Neural cell (in vitro differentiated cells): Measurements from ENCODE around the gene ILF3.

Experiments used
- EZH2 ChIP-seq: fragments of 200-600, 300-800 bp; shearing (Covaris generic), sonication (generic); IDR thresholded peaks from 2 replicates; pipeline ENCODE4 v1.6.1; 2014; ENCODE audit warnings: antibody characterized with exemption, low read length, borderline replicate concordance, mild to moderate bottlenecking; ENCODE audit not compliant: insufficient read depth, poor library complexity, severe bottlenecking
- POLR2AphosphoS5 ChIP-seq: IDR thresholded peaks from 2 replicates; pipeline ENCODE4 v1.6.1; 2012
- TAF1 ChIP-seq: IDR thresholded peaks from 2 replicates; pipeline ENCODE4 v1.6.1; 2012; ENCODE audit warnings: low read depth
- TF ChIP-seq, protein P1 (sequence below): fragments of 450-650 bp; IDR thresholded peaks from 2 replicates; pipeline ENCODE4 v1.5.1; 2014; ENCODE audit warnings: antibody characterized with exemption, mild to moderate bottlenecking, moderate library complexity; ENCODE audit not compliant: poor library complexity, severe bottlenecking

GRCh38 chr19:10634430-10634829 is 19.7 kb upstream of the ILF3 start:
- TF ChIP-seq, protein P1, sequence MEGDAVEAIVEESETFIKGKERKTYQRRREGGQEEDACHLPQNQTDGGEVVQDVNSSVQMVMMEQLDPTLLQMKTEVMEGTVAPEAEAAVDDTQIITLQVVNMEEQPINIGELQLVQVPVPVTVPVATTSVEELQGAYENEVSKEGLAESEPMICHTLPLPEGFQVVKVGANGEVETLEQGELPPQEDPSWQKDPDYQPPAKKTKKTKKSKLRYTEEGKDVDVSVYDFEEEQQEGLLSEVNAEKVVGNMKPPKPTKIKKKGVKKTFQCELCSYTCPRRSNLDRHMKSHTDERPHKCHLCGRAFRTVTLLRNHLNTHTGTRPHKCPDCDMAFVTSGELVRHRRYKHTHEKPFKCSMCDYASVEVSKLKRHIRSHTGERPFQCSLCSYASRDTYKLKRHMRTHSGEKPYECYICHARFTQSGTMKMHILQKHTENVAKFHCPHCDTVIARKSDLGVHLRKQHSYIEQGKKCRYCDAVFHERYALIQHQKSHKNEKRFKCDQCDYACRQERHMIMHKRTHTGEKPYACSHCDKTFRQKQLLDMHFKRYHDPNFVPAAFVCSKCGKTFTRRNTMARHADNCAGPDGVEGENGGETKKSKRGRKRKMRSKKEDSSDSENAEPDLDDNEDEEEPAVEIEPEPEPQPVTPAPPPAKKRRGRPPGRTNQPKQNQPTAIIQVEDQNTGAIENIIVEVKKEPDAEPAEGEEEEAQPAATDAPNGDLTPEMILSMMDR: no peak
- TF ChIP-seq POLR2AphosphoS5 (no peak), TAF1 (no peak), EZH2 (no peak)
